Dedifferentiated amniotic fluid mesenchymal stem cell (primary cell): ENCODE measurements around the gene WSCD1.

Experiments used
- DNase-seq: peaks from one replicate; pipeline ENCODE4 v3.0.0-alpha.2; 2016; ENCODE audit errors: extremely low spot score

Gene WSCD1

GRCh38 chr17:6086603-6087400 is 16.6 kb downstream of the WSCD1 start:
- no peak for DNase-seq

DNA sequence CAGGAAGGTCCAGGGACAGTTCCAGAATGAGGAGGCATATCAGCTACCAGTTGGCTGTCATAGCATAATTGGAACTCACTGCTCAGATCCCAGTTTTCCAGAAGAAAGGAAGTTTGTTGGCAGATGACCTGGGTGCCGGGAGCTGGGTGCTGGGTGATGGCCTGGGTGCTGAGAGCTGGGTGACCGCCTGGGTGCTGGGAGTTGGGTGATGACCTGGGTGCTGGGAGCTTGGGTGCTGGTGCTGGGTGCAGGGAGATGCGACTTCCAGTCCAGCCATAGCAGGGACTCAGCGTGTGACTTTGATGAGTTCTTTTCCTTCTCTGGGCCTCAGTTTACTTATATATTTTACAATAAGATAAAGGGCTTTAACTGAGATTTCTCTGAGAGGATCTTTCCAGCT is 18.0 kb downstream of the WSCD1 start:
- DNase-seq, result no peak

DNA sequence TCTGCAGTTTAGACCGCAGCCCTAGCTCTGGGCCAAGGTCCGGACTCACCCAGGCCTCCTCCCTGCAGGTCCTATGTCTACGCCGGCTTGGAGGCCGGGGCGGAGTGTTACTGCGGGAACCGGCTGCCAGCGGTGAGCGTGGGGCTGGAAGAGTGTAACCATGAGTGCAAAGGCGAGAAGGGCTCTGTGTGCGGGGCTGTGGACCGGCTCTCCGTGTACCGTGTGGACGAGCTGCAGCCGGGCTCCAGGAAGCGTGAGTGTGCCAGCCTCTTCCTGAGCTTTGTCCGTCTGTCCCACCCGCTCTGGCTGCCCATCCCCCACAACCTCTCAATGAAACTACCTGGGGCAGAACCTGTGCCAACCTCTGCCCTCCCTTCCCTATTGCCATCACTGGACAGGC is 20.1 kb downstream of the WSCD1 start:
- no peak for DNase-seq

- no peak for DNase-seq
These were observed 22.2 kb downstream of the WSCD1 start for GRCh38 chr17:6092182-6092902.

- DNase-seq, result no peak
These were observed 22.8 kb downstream of the WSCD1 start for GRCh38 chr17:6092903-6093468.

- no peak for DNase-seq
These were observed 24.3 kb downstream of the WSCD1 start for GRCh38 chr17:6094453-6094852.

DNA sequence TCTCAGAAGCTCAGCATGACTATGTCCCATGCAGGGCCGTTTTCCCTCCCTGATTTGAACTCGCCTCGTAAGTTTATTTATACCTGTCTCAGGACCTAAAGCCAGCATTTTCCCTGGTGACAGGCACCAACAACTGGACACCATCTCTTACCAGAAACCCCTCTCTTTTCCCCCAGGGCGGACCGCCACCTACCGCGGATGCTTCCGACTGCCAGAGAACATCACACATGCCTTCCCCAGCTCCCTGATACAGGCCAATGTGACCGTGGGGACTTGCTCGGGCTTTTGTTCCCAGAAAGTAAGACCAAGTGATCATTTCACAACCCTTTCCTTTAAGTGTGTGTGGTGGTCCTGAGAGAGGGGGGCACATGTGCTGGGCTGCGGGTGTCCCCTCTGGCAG is 24.7 kb downstream of the WSCD1 start:
- DNase-seq, result no peak

- DNase-seq, result no peak
These were observed 25.3 kb downstream of the WSCD1 start for GRCh38 chr17:6095501-6095900.

DNA sequence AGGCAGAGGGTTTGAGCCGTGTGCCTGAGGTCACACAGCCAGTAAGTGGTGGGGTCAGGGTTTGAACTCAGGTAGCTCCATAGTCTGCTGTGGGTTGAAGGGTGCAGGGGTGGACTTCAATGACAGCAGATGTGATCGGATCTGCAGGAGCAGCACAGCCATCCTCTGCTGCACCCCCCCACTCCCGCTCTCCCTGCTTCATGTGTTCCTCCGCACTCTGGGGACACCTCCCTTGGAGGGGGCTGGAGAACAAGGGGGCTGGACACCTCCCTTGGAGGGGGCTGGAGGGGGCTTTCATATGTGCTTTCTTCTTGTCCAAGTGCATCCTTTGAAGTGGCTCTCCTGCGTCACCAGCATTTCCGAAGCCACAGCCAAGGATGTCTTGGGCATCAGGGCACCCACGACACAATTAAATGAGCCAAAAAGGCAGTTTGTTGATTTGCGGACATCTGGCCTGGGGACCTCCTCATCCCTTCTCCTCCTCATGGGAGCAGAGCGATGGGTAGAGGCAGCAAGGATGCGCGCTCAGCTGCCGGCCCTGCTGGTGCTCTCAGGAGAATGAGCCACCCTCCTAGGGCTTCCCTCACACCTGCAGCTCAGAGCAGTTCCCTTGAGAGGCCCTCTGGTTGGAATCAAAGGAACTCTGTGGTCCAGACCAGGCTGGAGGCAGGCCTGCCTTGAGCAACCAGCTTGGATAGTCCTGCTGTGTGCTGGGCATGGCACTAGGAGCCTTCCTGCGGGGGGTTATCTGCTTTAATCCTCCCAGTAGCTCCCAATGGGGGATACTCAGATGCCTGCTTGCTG is 26.2 kb downstream of the WSCD1 start:
- DNase-seq, result no peak

DNA sequence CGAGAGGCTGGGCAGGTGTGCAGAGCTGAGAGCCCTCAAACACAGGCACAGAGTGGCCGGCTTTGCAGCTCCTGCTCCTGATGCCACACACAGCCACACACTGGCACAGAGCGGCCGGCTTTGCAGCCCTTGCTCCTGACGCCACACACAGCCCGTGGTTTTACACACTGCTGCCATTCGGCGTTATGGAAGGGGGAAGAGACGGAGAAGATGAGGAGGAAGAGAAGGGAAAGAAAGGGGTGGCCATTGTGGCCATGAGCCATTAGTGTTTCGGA is 26.8 kb downstream of the WSCD1 start:
- no peak for DNase-seq

- no peak for DNase-seq
These were observed 28.1 kb downstream of the WSCD1 start for GRCh38 chr17:6098050-6098822.

GRCh38 chr17:6098823-6099180 is 28.6 kb downstream of the WSCD1 start:
- no peak for DNase-seq

DNA sequence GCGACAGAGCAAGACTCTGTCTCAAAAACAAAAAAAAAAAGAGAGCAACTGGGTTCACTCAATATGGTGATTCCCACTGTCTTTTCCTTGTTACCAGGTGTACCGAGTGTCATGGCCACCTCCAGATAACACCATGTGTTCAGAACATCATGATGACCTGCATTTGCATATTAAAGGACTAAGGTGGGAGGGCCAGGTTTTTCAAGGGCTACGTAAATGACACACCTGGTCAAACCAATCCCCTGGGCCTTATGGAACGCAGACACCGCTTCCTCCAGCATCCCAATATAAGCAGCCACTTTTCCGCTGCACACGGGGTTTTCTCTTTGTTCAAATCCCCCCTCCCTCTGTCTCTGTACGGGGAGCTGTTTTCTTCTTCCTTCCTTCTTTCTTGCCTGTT is 29.3 kb downstream of the WSCD1 start:
- DNase-seq, result no peak

- no peak for DNase-seq
These were observed 30.0 kb downstream of the WSCD1 start for GRCh38 chr17:6100146-6100545.

DNA sequence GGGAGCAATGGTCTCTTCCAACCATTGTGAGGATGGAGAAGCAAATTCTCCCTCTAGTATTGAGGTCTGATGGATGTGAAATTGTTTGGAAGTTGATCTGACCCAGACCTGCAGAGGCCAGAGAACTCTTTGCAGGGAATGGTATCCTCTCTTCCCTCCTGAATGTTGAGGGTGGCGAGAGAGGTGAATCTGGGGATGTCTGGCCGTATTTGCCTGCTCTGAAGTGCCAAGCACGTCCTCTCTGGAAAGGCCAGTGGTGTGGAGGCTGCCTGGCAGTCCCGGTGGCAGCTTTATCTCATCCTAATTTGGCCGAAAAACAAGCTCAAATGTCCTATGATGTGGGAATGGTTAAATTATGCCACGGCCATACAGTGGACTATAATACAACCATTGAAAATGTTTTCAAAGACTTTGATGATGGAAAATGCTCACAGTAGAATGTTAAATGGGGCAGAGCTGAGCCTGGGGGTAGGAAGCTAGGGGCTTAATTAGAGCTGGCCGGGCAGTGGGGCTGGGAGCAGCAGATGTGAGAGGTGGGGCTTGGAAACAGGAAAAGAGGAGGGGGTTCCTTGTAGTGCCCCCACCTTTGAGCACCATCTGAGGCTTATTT is 30.8 kb downstream of the WSCD1 start:
- no peak for DNase-seq

DNA sequence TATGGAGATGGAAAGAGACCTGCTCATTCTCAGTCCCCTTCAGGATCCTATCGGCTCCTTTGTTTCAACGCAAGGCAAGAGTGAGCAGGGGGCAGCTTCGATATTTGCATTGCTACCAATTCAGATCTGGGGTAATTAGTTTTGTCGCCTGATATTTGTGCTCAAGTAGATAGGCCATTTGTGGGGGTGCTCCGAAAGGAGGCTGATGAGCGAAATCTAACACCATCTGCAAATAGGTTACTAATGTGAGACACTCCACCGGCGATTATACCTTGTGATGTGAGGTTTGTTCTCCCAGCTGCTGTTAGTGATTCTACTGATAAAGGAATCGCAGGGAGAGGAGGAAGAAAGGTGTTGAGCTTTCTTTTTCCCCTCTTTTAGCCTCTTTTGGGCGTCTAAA is 31.5 kb downstream of the WSCD1 start:
- DNase-seq, result no peak

- DNase-seq, result no peak
These were observed 32.4 kb downstream of the WSCD1 start for GRCh38 chr17:6102615-6103014.

GRCh38 chr17:6104956-6105648 is 34.9 kb downstream of the WSCD1 start:
- no peak for DNase-seq

GRCh38 chr17:6105649-6106007 is 35.4 kb downstream of the WSCD1 start:
- DNase-seq, result no peak

- no peak for DNase-seq
These were observed 36.0 kb downstream of the WSCD1 start for GRCh38 chr17:6106212-6106611.

- no peak for DNase-seq
These were observed 37.6 kb downstream of the WSCD1 start for GRCh38 chr17:6107791-6108190.
